Astrocyte (in vitro differentiated cells and primary cell): ENCODE data around the gene TRAPPC12.

Experiments used
- CTCF ChIP-seq: IDR thresholded peaks from 2 replicates; pipeline ENCODE4 v1.5.1; 2011; ENCODE audit warnings: low read depth, mild to moderate bottlenecking, inconsistent platforms, low read length, moderate library complexity; ENCODE audit not compliant: insufficient read depth
- EZH2 ChIP-seq: IDR thresholded peaks from 2 replicates; pipeline ENCODE4 v1.6.1; 2012; ENCODE audit warnings: mild to moderate bottlenecking, low read length, inconsistent platforms; ENCODE audit not compliant: insufficient read depth

GRCh38 chr2:3463186-3463835 lies 83.8 kb downstream of the TRAPPC12 start:
- no peak for TF ChIP-seq EZH2
- no peak for TF ChIP-seq CTCF
